Mesothelial cell of epicardium (in vitro differentiated cells): ENCODE measurements around the gene EIF3M. TPM values are rescaled to one million over a fixed set of nuclear protein-coding genes. Genes with fewer than 3 reads are reported as not detected.

Experiments
- DNase-seq, 2 experiments: peaks; one replicate each; pipeline ENCODE4 v3.0.0; 2021; ENCODE audit warnings: low spot score in 2 of 2; ENCODE audit not compliant: unreplicated experiment in 2 of 2
- H3K27ac Mint-ChIP-seq: 2 replicates; pipeline ENCODE4 v1.8.0; 2021; ENCODE audit warnings: mixed read lengths
- H3K27me3 Mint-ChIP-seq: 2 replicates; pipeline ENCODE4 v1.8.0; 2021; ENCODE audit warnings: low read depth, mixed read lengths
- H3K36me3 Mint-ChIP-seq: 2 replicates; pipeline ENCODE4 v1.8.0; 2021; ENCODE audit warnings: mixed read lengths
- H3K4me1 Mint-ChIP-seq: 2 replicates; pipeline ENCODE4 v1.8.0; 2021; ENCODE audit warnings: mixed read lengths
- H3K4me3 Mint-ChIP-seq: 2 replicates; pipeline ENCODE4 v1.8.0; 2021; ENCODE audit warnings: mild to moderate bottlenecking, moderate library complexity, mixed read lengths
- H3K9me3 Mint-ChIP-seq: 2 replicates; pipeline ENCODE4 v1.8.0; 2021; ENCODE audit warnings: mixed read lengths
- total RNA-seq: library from RNA; stranded (reverse); gene quantifications from 3 replicates; pipeline ENCODE4 v1.2.1, GENCODE V29; 2021
- TF ChIP-seq, protein P1 (sequence below): fragments of 200-600 bp; sonication (generic); IDR thresholded peaks from one replicate; pipeline ENCODE4 v1.5.0; 2021; ENCODE audit warnings: antibody characterized with exemption; ENCODE audit not compliant: unreplicated experiment

Gene EIF3M
- total RNA-seq, result 440 to 458 TPM (median 454 TPM) in 3 replicates

DNA sequence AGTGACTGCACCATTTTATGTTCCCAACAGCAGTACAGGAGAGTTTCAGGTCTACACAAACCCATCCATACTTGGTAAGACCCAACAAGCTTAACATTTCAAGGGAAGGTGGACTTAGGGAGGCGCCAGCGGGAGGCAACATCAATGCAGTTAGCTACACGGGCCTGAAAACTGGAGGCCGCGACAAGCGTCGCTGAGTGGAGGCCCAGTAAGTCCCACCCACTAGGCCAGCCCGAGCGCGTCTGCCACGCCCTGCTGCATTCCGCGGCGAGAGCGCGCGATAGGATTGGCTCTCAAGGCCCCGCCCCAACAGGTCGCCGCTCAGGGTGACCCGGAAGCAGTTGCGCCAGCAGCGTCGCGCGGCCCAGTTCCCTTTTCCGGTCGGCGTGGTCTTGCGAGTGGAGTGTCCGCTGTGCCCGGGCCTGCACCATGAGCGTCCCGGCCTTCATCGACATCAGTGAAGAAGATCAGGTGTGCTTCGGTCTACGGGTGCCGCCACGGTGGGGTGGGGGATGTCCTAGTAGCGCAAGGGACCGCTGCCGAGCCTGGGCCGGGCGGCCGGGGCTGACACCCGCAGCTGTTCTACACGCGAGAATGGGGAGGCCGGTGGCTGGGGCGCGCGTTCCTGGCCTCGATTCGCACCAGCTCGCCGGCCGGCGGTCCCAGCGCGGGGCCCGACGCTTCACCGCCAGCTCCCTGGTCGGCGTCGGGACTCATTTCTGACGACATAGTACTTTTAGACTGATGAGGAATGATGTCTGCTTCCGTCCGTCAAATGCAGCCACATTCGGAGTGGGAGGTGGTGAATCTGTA is at the start of gene EIF3M:
Gene EIF3M, plus strand, starts transcription at position 373 of the 813 bp plus-strand sequence. Its CDS starts 57 bp downstream, at position 430.
- TF ChIP-seq, protein P1, sequence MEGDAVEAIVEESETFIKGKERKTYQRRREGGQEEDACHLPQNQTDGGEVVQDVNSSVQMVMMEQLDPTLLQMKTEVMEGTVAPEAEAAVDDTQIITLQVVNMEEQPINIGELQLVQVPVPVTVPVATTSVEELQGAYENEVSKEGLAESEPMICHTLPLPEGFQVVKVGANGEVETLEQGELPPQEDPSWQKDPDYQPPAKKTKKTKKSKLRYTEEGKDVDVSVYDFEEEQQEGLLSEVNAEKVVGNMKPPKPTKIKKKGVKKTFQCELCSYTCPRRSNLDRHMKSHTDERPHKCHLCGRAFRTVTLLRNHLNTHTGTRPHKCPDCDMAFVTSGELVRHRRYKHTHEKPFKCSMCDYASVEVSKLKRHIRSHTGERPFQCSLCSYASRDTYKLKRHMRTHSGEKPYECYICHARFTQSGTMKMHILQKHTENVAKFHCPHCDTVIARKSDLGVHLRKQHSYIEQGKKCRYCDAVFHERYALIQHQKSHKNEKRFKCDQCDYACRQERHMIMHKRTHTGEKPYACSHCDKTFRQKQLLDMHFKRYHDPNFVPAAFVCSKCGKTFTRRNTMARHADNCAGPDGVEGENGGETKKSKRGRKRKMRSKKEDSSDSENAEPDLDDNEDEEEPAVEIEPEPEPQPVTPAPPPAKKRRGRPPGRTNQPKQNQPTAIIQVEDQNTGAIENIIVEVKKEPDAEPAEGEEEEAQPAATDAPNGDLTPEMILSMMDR, result no peak
- H3K4me1 Mint-ChIP-seq, result peaks cover 31% of the 10 kb centered on the region

GRCh38 chr11:32538804-32539203 is 44.8 kb upstream of the EIF3M start:
- Mint-ChIP-seq H3K9me3 (peaks cover 9% of the 10 kb centered on the region), H3K36me3 (peaks cover 5% of the 10 kb centered on the region), H3K27ac (no peak overlapping the region), H3K4me1 (no peaks in the 10 kb centered on the region), H3K4me3 (no peak overlapping the region), H3K27me3 (no peaks in the 10 kb centered on the region)
- TF ChIP-seq, protein P1, result no peak
- no peak for DNase-seq

More for the DNA sequence above, at the start of gene EIF3M:
- H3K27ac Mint-ChIP-seq, result peak within 1 kb of the TSS; percentile 98
- peaks cover 6% of the 10 kb centered on the region for H3K36me3 Mint-ChIP-seq
- H3K4me3 Mint-ChIP-seq, result peak within 1 kb of the TSS; percentile 89
- H3K27me3 Mint-ChIP-seq, result no peaks in the 10 kb centered on the region
- no peaks in the 10 kb centered on the region for H3K9me3 Mint-ChIP-seq
- peak; percentile 87 to 94 for DNase-seq

GRCh38 chr11:32549611-32550187 is 33.9 kb upstream of the EIF3M start:
- TF ChIP-seq, protein P1, result no peak
- H3K9me3 Mint-ChIP-seq, result peaks cover 3% of the 10 kb centered on the region
- H3K27me3 Mint-ChIP-seq, result peaks cover 2% of the 10 kb centered on the region
- peaks cover 28% of the 10 kb centered on the region for H3K4me1 Mint-ChIP-seq
- H3K4me3 Mint-ChIP-seq, result no peak overlapping the region
- DNase-seq, result no peak
- peaks cover 6% of the 10 kb centered on the region for H3K36me3 Mint-ChIP-seq
- H3K27ac Mint-ChIP-seq, result peak overlapping the region; percentile 63

DNA sequence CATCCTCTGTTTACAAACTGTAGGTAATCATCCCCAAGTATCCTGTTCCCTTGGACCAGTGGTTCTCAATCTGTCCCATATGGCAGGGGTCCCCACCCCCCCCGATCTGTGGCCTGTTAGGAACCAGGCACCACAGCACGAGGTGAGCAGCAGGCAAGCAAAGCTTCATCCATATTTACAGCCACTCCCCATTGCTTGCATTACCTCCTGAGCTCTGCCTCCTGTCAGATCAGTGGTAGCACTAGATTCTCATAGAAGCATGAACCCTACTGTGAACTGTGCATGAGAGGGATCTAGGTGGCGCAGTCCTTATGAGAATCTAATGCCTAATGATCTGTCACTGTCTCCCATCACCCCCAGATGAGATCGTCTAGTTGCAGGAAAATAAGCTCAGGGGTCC is 33.4 kb upstream of the EIF3M start:
- H3K27me3 Mint-ChIP-seq, result peaks cover 2% of the 10 kb centered on the region
- no peak for DNase-seq
- peak overlapping the region; percentile 63 for H3K27ac Mint-ChIP-seq
- H3K9me3 Mint-ChIP-seq, result peaks cover 3% of the 10 kb centered on the region
- peaks cover 6% of the 10 kb centered on the region for H3K36me3 Mint-ChIP-seq
- TF ChIP-seq, protein P1, result no peak
- peaks cover 30% of the 10 kb centered on the region for H3K4me1 Mint-ChIP-seq
- no peak overlapping the region for H3K4me3 Mint-ChIP-seq

- H3K9me3 Mint-ChIP-seq, result no peaks in the 10 kb centered on the region
- H3K4me1 Mint-ChIP-seq, result peaks cover 8% of the 10 kb centered on the region
- H3K27me3 Mint-ChIP-seq, result peaks cover 5% of the 10 kb centered on the region
- no peaks in the 10 kb centered on the region for H3K36me3 Mint-ChIP-seq
- no peak overlapping the region for H3K27ac Mint-ChIP-seq
- no peak overlapping the region for H3K4me3 Mint-ChIP-seq
- DNase-seq, result no peak
- TF ChIP-seq, protein P1, result no peak
Measured at GRCh38 chr11:32555091-32555490, 28.5 kb upstream of the EIF3M start.
